Stimulated activated CD8-positive, alpha-beta memory T cell treated with anti-CD3 and anti-CD28 coated beads, Interleukin-7, amount 100 ng/mL, for 1 hour (primary cell): ENCODE data around the gene ZFP90.

ENCODE experiments used
- DNase-seq, 2 donors: peaks; one replicate each; pipeline ENCODE4 v3.0.0-alpha.2; 2020; ENCODE audit warnings: low read depth in 2 of 2

Gene ZFP90

GRCh38 chr16:68577352-68577853 is 38.3 kb downstream of the ZFP90 start:
- no peak for DNase-seq

- peak; percentile 2 to 20 for DNase-seq
These were observed 51.3 kb downstream of the ZFP90 start for GRCh38 chr16:68590201-68590994.

- no peak for DNase-seq
These were observed 53.6 kb downstream of the ZFP90 start for GRCh38 chr16:68592466-68593337.

- DNase-seq, result no peak
These were observed 57.2 kb downstream of the ZFP90 start for GRCh38 chr16:68596266-68596665.

- no peak for DNase-seq
These were observed 60.5 kb downstream of the ZFP90 start for GRCh38 chr16:68599586-68599985.

GRCh38 chr16:68605746-68606145 is 66.7 kb downstream of the ZFP90 start:
- DNase-seq, result no peak

- DNase-seq, result no peak
These were observed 68.4 kb downstream of the ZFP90 start for GRCh38 chr16:68607443-68607842.

GRCh38 chr16:68608330-68608729 is 69.2 kb downstream of the ZFP90 start:
- no peak for DNase-seq

- no peak for DNase-seq
These were observed 73.9 kb downstream of the ZFP90 start for GRCh38 chr16:68612996-68613395.

- DNase-seq, result no peak
These were observed 78.6 kb downstream of the ZFP90 start for GRCh38 chr16:68617734-68618133.
